Mesothelial cell of epicardium (in vitro differentiated cells): ENCODE measurements around the gene PDIA6. TPM values are rescaled to one million over a fixed set of nuclear protein-coding genes. Genes with fewer than 3 reads are reported as not detected.
"Not testable (repeated sequence)": the region's sequence is repeated elsewhere in the genome, so short reads cannot be mapped to it uniquely, and the experiment has no call there.

ENCODE experiments used
- DNase-seq, 2 experiments: peaks; one replicate each; pipeline ENCODE4 v3.0.0; 2021; ENCODE audit warnings: low spot score in 2 of 2; ENCODE audit not compliant: unreplicated experiment in 2 of 2
- H3K27ac Mint-ChIP-seq: 2 replicates; pipeline ENCODE4 v1.8.0; 2021; ENCODE audit warnings: mixed read lengths
- H3K27me3 Mint-ChIP-seq: 2 replicates; pipeline ENCODE4 v1.8.0; 2021; ENCODE audit warnings: low read depth, mixed read lengths
- H3K36me3 Mint-ChIP-seq: 2 replicates; pipeline ENCODE4 v1.8.0; 2021; ENCODE audit warnings: mixed read lengths
- H3K4me1 Mint-ChIP-seq: 2 replicates; pipeline ENCODE4 v1.8.0; 2021; ENCODE audit warnings: mixed read lengths
- H3K4me3 Mint-ChIP-seq: 2 replicates; pipeline ENCODE4 v1.8.0; 2021; ENCODE audit warnings: mild to moderate bottlenecking, moderate library complexity, mixed read lengths
- H3K9me3 Mint-ChIP-seq: 2 replicates; pipeline ENCODE4 v1.8.0; 2021; ENCODE audit warnings: mixed read lengths
- total RNA-seq: library from RNA; stranded (reverse); gene quantifications from 3 replicates; pipeline ENCODE4 v1.2.1, GENCODE V29; 2021
- TF ChIP-seq, protein P1 (sequence below): fragments of 200-600 bp; sonication (generic); IDR thresholded peaks from one replicate; pipeline ENCODE4 v1.5.0; 2021; ENCODE audit warnings: antibody characterized with exemption; ENCODE audit not compliant: unreplicated experiment

Gene PDIA6
- total RNA-seq, 1 donor from 2014 or later: 201 TPM

DNA sequence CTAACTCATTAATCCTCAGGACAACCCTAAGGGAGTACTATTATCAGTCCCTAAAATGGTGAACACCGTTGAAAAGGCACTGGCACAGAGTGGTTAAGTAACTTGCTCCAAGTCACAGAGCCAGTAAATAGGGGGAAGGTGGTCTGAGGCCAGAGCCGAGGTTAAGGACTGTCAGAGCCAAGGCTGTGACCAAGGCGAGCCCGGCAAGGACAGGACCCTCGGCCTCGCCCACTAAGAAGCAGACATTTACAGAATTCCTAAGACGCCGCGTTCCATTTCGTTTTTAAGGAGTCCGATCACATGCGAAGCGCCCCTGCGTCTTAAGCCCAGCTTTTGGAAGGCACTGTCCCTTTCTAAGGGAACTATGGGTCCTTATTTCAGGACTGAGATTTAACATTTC, 1.1 kb downstream of the PDIA6 start:
- Mint-ChIP-seq H3K36me3 (no peaks in the 10 kb centered on the region), H3K27me3 (no peaks in the 10 kb centered on the region), H3K9me3 (no peaks in the 10 kb centered on the region), H3K4me1 (peaks cover 41% of the 10 kb centered on the region), H3K4me3 (peak overlapping the region; percentile 87), H3K27ac (peak overlapping the region; percentile 93)
- no peak for DNase-seq
- TF ChIP-seq, protein P1, sequence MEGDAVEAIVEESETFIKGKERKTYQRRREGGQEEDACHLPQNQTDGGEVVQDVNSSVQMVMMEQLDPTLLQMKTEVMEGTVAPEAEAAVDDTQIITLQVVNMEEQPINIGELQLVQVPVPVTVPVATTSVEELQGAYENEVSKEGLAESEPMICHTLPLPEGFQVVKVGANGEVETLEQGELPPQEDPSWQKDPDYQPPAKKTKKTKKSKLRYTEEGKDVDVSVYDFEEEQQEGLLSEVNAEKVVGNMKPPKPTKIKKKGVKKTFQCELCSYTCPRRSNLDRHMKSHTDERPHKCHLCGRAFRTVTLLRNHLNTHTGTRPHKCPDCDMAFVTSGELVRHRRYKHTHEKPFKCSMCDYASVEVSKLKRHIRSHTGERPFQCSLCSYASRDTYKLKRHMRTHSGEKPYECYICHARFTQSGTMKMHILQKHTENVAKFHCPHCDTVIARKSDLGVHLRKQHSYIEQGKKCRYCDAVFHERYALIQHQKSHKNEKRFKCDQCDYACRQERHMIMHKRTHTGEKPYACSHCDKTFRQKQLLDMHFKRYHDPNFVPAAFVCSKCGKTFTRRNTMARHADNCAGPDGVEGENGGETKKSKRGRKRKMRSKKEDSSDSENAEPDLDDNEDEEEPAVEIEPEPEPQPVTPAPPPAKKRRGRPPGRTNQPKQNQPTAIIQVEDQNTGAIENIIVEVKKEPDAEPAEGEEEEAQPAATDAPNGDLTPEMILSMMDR: no peak

DNA sequence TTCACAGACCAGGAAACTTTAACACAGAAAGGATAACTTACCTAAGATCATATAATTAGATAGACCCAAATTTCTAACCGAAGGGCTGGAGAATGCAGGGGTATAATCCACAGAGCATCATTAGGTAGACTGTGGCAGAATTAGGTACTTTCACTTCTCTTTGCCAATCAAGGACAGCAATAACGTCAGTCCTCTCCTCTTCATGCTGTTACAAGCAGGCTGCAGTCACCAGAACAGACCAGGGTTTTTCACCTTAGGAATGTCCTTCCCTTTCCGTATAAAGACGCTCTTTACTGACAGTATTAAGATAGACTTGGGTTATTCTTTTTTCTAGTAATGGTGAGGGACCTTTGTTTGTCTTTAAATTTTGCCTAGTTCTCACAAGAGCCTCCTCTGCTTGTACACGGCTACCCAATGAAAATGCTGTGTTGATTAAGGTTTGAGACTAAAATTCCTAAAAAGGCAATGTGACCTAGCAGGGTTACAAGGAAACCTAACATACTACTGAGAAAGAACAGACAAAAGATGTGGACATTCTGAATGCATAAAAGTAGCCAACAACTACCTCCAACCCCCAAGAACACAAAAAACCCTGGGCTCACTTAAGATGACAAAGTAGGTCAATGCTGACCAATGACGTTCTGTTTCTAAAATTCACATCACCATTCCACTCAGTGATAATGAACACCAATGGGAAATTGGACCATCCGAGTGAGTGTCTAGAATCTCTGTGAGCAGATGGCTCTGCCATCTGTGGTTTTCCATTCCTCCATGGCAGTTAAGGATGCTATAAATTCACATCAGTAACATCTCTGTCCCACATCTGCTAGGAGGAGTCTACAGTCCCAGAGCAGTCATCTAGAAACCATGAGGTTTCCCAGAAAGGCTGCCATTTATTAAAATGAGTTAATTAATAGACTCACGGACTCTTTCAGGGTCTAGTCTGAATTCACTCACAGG, 2.1 kb downstream of the PDIA6 start:
- peak overlapping the region; percentile 93 for H3K27ac Mint-ChIP-seq
- H3K9me3 Mint-ChIP-seq: no peaks in the 10 kb centered on the region
- DNase-seq: no peak
- TF ChIP-seq, protein P1: no peak
- H3K4me3 Mint-ChIP-seq: peak overlapping the region; percentile 87
- H3K4me1 Mint-ChIP-seq: peaks cover 41% of the 10 kb centered on the region
- H3K36me3 Mint-ChIP-seq: no peaks in the 10 kb centered on the region
- no peaks in the 10 kb centered on the region for H3K27me3 Mint-ChIP-seq

DNA sequence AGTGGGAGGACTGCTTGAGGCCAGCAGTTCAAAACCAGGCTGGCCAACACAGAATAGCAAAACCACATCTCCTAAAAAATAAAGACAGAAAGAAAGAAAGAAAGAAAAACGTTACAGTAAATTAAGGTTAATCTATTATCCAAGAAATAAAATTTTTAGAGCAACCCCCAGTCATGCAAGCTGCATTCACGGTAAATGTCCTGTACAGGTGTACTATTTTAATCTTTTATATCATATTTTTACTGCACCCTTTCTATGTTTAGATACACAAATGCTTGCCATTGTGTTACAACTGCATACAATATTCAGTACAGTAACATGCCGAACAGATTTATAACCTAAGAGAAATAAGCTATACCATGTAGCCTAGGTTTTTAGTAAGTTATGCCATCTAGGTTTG, 6.0 kb downstream of the PDIA6 start:
- H3K9me3 Mint-ChIP-seq: no peaks in the 10 kb centered on the region
- H3K36me3 Mint-ChIP-seq: peaks cover 6% of the 10 kb centered on the region
- H3K27ac Mint-ChIP-seq: no peak overlapping the region
- DNase-seq: no peak
- H3K4me1 Mint-ChIP-seq: peaks cover 26% of the 10 kb centered on the region
- H3K4me3 Mint-ChIP-seq: no peak overlapping the region
- no peaks in the 10 kb centered on the region for H3K27me3 Mint-ChIP-seq
- TF ChIP-seq, protein P1: no peak

DNA sequence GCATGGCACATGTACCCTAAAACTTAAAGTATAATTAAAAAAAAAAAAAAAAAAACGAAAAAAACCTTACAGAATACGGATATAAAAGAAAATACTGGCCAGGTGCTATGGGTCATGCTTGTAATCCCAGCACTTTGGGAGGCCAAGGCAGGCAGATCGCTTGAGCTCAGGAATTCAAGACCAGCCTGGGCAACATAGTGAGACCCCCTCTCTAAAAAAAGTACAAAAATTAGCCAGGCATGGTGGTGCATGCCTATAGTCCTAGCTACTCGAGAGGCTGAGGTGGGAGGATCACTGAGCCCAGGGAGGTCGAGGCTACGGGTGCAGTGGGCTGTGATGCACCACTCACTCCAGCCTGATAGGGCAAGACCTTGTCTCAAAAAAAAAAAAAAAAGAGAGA, 6.6 kb downstream of the PDIA6 start:
- not testable (repeated sequence) for H3K9me3 Mint-ChIP-seq, DNase-seq, H3K27me3 Mint-ChIP-seq, H3K4me3 Mint-ChIP-seq, H3K36me3 Mint-ChIP-seq, H3K27ac Mint-ChIP-seq
- H3K4me1 Mint-ChIP-seq: peaks cover 21% of the 10 kb centered on the region

DNA sequence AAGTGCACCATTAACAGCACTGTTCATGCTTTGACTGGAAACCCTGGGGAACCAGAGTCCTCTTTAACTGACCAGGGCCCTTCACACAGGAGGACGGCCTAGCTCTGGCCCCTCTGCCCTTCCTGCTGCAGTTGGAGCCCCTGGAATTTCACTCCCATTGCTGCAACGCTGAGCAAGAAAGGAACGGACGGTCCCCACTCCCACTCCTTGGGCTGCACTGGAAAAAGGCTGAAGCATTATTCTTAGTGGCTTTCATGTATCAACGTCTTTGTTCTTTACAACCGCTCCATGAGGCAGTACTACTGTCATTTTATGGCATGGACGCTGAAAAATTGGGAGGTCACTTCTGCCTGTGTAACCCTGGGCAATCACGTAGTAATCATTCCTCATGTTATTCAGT, 9.9 kb downstream of the PDIA6 start:
- peaks cover 15% of the 10 kb centered on the region for H3K36me3 Mint-ChIP-seq
- no peak for DNase-seq
- no peak overlapping the region for H3K27ac Mint-ChIP-seq
- H3K4me1 Mint-ChIP-seq: no peaks in the 10 kb centered on the region
- TF ChIP-seq, protein P1: no peak
- H3K4me3 Mint-ChIP-seq: no peak overlapping the region
- no peaks in the 10 kb centered on the region for H3K27me3 Mint-ChIP-seq
- H3K9me3 Mint-ChIP-seq: no peaks in the 10 kb centered on the region

DNA sequence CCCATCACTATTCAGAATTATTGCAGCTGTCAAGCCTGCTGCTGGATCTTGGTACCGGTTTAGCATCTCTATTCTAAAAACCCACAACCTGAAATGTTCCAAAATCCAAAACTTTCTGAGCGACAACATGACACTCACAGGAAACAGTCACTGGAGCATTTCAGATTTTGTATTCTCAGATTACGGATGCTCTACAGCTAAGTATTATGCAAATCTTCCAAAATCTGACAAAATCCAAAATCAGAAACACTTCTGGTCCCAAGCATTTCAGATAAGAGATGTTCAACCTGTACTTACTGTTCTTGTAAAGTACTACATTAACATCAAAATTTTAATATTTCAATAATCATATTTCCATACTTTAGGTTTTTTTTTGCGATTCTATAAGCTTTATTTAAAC, 12.4 kb downstream of the PDIA6 start:
- H3K36me3 Mint-ChIP-seq: peaks cover 29% of the 10 kb centered on the region
- no peaks in the 10 kb centered on the region for H3K9me3 Mint-ChIP-seq
- no peaks in the 10 kb centered on the region for H3K27me3 Mint-ChIP-seq
- H3K4me3 Mint-ChIP-seq: no peak overlapping the region
- DNase-seq: no peak
- H3K4me1 Mint-ChIP-seq: peaks cover 6% of the 10 kb centered on the region
- H3K27ac Mint-ChIP-seq: no peak overlapping the region
- TF ChIP-seq, protein P1: no peak
